Subcutaneous adipose tissue (tissue), 4 donors: Measurements from ENCODE around the gene ADGRA1. TPM values are rescaled to one million over a fixed set of nuclear protein-coding genes. Genes with fewer than 3 reads are reported as not detected.

ENCODE experiments used
- total RNA-seq, 4 donors: library from RNA; depleted of rRNA; stranded (reverse); fragments of >200 nt; gene quantifications; one replicate each; pipeline ENCODE4 v1.1.0, GENCODE V29; 2016
- TF ChIP-seq, protein P1 (sequence below): fragments of 450-650 bp; IDR thresholded peaks from one replicate; pipeline ENCODE4 v1.5.1; 2016; ENCODE audit warnings: low read depth, mild to moderate bottlenecking, control low read depth, antibody characterized with exemption, moderate library complexity

ADGRA1 gene
- total RNA-seq, 4 donors from 2014 or later = 0.38 TPM; not detected in 3

- TF ChIP-seq, protein P1, sequence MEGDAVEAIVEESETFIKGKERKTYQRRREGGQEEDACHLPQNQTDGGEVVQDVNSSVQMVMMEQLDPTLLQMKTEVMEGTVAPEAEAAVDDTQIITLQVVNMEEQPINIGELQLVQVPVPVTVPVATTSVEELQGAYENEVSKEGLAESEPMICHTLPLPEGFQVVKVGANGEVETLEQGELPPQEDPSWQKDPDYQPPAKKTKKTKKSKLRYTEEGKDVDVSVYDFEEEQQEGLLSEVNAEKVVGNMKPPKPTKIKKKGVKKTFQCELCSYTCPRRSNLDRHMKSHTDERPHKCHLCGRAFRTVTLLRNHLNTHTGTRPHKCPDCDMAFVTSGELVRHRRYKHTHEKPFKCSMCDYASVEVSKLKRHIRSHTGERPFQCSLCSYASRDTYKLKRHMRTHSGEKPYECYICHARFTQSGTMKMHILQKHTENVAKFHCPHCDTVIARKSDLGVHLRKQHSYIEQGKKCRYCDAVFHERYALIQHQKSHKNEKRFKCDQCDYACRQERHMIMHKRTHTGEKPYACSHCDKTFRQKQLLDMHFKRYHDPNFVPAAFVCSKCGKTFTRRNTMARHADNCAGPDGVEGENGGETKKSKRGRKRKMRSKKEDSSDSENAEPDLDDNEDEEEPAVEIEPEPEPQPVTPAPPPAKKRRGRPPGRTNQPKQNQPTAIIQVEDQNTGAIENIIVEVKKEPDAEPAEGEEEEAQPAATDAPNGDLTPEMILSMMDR = no peak
Observed at GRCh38 chr10:133102415-133103095, 14.8 kb downstream of the ADGRA1 start.

GRCh38 chr10:133103311-133103910 lies 15.7 kb downstream of the ADGRA1 start:
- TF ChIP-seq, protein P1 = no peak

GRCh38 chr10:133104068-133104962 lies 16.6 kb downstream of the ADGRA1 start:
- TF ChIP-seq, protein P1 = no peak

DNA sequence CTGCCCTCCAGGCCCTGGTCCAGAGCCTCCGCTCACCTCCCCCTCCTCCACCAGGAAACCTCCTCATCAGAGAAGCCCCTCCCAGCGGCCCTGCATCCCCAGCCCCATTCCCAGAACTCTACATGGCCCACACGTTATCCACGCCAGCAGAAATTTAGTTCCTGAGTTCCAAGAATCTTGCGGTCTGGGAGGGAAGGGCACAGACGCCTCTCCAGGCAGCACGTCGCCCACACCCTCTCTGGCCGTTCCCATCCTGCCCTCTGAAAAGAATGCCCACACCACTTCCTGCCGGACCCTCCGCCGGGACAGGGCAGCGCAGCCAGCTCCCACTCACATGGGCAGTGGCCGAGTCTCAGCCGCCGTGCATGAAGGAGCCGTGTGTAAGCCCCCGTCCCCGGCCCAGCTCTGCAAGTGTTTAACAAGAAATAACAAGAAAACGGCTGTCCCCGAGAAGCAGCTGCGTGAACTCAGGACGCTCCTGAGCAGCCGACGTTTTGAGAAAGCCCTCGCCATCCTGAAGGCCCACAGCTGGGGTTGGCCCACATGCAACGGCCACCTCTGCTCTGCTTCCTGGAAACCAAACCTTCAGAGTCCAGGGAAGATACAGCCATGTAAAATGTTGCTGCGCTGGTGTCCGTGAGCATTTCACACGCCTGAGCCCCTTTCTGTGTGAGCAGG lies 17.4 kb downstream of the ADGRA1 start:
- TF ChIP-seq, protein P1 = no peak

GRCh38 chr10:133105686-133106390 lies 18.1 kb downstream of the ADGRA1 start:
- TF ChIP-seq, protein P1 = no peak

DNA sequence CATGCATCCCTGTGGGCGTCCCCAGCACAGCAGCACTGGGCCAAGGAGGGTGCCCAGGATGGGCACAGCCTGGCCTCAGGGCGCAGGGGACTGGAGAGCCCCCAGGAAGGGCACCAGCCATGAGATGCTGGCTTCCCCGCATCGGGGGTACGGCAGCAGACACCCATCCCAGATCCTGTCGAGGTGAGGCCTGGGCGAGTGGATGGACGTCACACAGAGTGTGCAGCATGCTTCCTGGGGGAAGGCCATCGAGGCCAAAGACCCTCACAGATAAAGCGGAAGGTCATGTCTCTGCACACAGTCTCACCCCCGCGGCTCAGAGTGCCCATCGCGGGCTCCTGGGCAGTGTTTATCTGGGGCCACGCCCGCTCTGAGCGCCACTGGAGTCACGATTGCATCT lies 18.8 kb downstream of the ADGRA1 start:
- TF ChIP-seq, protein P1 = no peak
